Subcutaneous abdominal adipose tissue (tissue), 5 donors: ENCODE measurements around the gene RGS9BP.
A peak's percentile ranks its signal among the peaks of the same experiment; 100 is the strongest.
"Not testable (repeated sequence)": the region's sequence is repeated elsewhere in the genome, so short reads cannot be mapped to it uniquely, and the experiment has no call there.

Source experiments
- H3K27ac ChIP-seq: one replicate; pipeline ENCODE4 v1.7.0; 2013; ENCODE audit warnings: low read depth, mild to moderate bottlenecking, inconsistent platforms, low read length, moderate library complexity
- H3K27me3 ChIP-seq, 5 donors: one replicate each; pipeline ENCODE4 v1.7.0; 2013; ENCODE audit warnings: low read length in 5 of 5, inconsistent platforms in 1 of 5; ENCODE audit not compliant: control insufficient read depth in 5 of 5, insufficient read depth in 4 of 5
- H3K36me3 ChIP-seq, 5 donors: one replicate each; pipeline ENCODE4 v1.7.0; 2013; ENCODE audit warnings: low read length in 5 of 5; ENCODE audit not compliant: control insufficient read depth in 5 of 5, insufficient read depth in 5 of 5
- H3K4me1 ChIP-seq, 5 donors: one replicate each; pipeline ENCODE4 v1.7.0; 2013; ENCODE audit warnings: low read length in 5 of 5, mild to moderate bottlenecking in 3 of 5, moderate library complexity in 1 of 5; ENCODE audit not compliant: control insufficient read depth in 5 of 5, insufficient read depth in 5 of 5
- H3K4me3 ChIP-seq, 5 donors: one replicate each; pipeline ENCODE4 v1.7.0; 2013; ENCODE audit warnings: low read length in 5 of 5, low read depth in 1 of 5
- H3K9ac ChIP-seq, 5 donors: one replicate each; pipeline ENCODE4 v1.7.0; 2013; ENCODE audit warnings: low read length in 5 of 5, mild to moderate bottlenecking in 4 of 5, moderate library complexity in 3 of 5
- H3K9me3 ChIP-seq, 5 donors: one replicate each; pipeline ENCODE4 v1.7.0; 2013; ENCODE audit warnings: low read length in 5 of 5; ENCODE audit not compliant: control insufficient read depth in 5 of 5
- donor health status: healthy.
- donor health status: healthy.
- donor health status: healthy.
- donor health status: healthy.
- donor health status: healthy.

Gene RGS9BP

DNA sequence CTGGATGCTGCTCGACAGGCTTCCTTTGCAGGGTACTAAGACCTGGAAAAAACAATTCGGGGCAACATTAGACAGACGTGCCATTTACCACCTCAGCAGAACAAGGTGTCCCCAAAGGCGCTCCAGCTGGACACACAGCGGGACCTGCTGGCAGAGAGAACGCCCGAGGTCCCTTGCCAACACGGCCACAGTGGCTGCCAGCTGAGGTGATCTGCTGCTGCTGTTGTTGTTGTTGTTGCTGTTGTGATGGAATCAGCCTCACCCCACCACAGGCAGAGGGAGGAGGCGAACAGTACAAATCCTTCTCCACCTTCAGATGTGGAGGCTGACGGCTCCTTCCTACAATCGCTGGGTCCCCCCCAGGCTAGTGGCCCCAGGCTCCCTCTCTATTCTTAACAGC, 25.9 kb upstream of the RGS9BP start:
- no peaks in the 10 kb centered on the region for H3K9me3 ChIP-seq
- H3K27me3 ChIP-seq, result no peaks in the 10 kb centered on the region
- H3K4me3 ChIP-seq, result no peak overlapping the region
- peaks cover 0 to 32% (median 29%) of the 10 kb centered on the region in 5 donors for H3K4me1 ChIP-seq
- no peak overlapping the region for H3K27ac ChIP-seq
- peaks cover 0 to 41% (median 29%) of the 10 kb centered on the region in 5 donors for H3K36me3 ChIP-seq
- no peak overlapping the region for H3K9ac ChIP-seq

DNA sequence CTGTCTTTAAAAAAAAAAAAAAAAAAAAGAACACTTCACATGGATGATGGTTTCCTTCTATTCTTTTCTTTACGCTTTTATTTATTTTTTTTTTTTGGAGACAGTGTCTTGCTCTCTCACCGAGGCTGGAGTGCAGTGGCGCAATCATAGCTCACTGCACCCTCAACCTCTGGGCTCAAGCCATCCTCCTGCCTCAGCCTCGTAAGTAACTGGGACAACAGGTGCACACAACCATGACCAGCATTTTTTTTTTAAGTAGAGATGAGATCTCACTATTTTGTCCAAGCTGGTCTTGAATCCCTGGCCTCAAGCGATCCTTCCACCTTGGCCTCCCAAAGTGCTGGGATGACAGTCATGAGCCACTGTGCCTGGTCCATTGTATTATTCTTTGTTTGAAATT, 25.0 kb upstream of the RGS9BP start:
- H3K27ac ChIP-seq, result peak overlapping the region; percentile 37
- H3K9ac ChIP-seq, result no peak overlapping the region
- H3K27me3 ChIP-seq, result no peaks in the 10 kb centered on the region
- H3K36me3 ChIP-seq, result peaks cover 0 to 48% (median 37%) of the 10 kb centered on the region in 5 donors
- H3K9me3 ChIP-seq, result no peaks in the 10 kb centered on the region
- peaks cover 0 to 32% (median 29%) of the 10 kb centered on the region in 5 donors for H3K4me1 ChIP-seq
- H3K4me3 ChIP-seq, result no peak overlapping the region

GRCh38 chr19:32651729-32652140, 23.9 kb upstream of the RGS9BP start:
- no peaks in the 10 kb centered on the region for H3K9me3 ChIP-seq
- no peak overlapping the region for H3K4me3 ChIP-seq
- peaks cover 0 to 32% (median 29%) of the 10 kb centered on the region in 5 donors for H3K4me1 ChIP-seq
- peak overlapping the region; percentile 60 for H3K27ac ChIP-seq
- H3K36me3 ChIP-seq, result peaks cover 0 to 48% (median 32%) of the 10 kb centered on the region in 5 donors
- no peaks in the 10 kb centered on the region for H3K27me3 ChIP-seq
- H3K9ac ChIP-seq, result no peak overlapping the region

GRCh38 chr19:32652331-32652730, 23.3 kb upstream of the RGS9BP start:
- peaks cover 0 to 32% (median 29%) of the 10 kb centered on the region in 5 donors for H3K4me1 ChIP-seq
- not testable (repeated sequence) for H3K9ac ChIP-seq, H3K9me3 ChIP-seq, H3K4me3 ChIP-seq, H3K27me3 ChIP-seq
- peak overlapping the region; percentile 60 for H3K27ac ChIP-seq
- peaks cover 0 to 42% (median 27%) of the 10 kb centered on the region in 5 donors for H3K36me3 ChIP-seq

DNA sequence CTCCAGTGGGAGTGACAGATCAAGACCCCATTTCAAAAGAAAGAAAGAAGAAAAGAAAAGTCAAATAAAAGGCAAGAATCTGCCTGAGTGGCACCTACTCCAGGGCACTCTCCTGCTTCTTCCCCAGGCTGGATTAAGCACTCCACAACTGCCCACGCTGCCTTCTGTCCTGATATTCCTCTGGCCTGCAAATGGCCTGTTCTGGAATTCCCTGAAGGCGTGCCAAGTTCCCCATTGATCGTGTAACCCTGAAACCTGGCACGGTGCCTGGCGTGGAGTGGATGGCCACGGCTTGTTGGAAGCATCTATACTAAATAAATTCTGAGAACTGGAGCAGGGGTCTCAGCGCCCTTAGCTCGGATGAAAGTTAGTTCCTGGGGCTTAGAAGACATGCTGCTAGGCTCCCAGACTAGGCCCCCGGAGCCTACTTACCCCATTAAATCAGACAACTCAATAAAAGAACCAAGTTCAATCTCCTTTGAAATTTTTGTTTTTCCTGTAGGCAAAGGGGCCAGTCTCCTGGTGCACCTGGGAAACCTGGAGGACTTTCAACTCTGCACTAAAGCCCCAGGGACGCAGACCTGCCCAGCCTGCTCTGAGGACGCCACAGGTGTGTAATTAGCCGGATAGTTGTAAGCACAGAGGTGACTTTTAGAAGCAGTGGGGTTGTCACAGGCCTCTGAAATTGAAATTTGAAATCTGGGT, 22.6 kb upstream of the RGS9BP start:
- no peaks in the 10 kb centered on the region for H3K9me3 ChIP-seq
- no peak overlapping the region for H3K4me3 ChIP-seq
- H3K27me3 ChIP-seq, result no peaks in the 10 kb centered on the region
- peaks cover 0 to 41% (median 25%) of the 10 kb centered on the region in 5 donors for H3K36me3 ChIP-seq
- no peak overlapping the region for H3K9ac ChIP-seq
- H3K27ac ChIP-seq, result peak overlapping the region; percentile 60
- peaks cover 0 to 29% (median 26%) of the 10 kb centered on the region in 5 donors for H3K4me1 ChIP-seq

- no peaks in the 10 kb centered on the region for H3K9me3 ChIP-seq
- H3K36me3 ChIP-seq, result peaks cover 0 to 42% (median 29%) of the 10 kb centered on the region in 5 donors
- H3K4me3 ChIP-seq, result no peak overlapping the region
- H3K9ac ChIP-seq, result no peak overlapping the region
- H3K4me1 ChIP-seq, result peaks cover 0 to 26% (median 24%) of the 10 kb centered on the region in 5 donors
- no peaks in the 10 kb centered on the region for H3K27me3 ChIP-seq
- peak overlapping the region; percentile 40 for H3K27ac ChIP-seq
Measured at GRCh38 chr19:32653599-32653915, 22.1 kb upstream of the RGS9BP start.

- H3K36me3 ChIP-seq, result peaks cover 0 to 35% (median 23%) of the 10 kb centered on the region in 5 donors
Measured at GRCh38 chr19:32656379-32656778, 19.3 kb upstream of the RGS9BP start.

GRCh38 chr19:32658075-32658474, 17.6 kb upstream of the RGS9BP start:
- no peak overlapping the region for H3K4me3 ChIP-seq
- H3K9ac ChIP-seq, result no peak overlapping the region
- no peak overlapping the region for H3K27ac ChIP-seq
- H3K27me3 ChIP-seq, result no peaks in the 10 kb centered on the region
- H3K36me3 ChIP-seq, result peaks cover 0 to 35% (median 23%) of the 10 kb centered on the region in 5 donors
- peaks cover 0 to 15% (median 3%) of the 10 kb centered on the region in 5 donors for H3K4me1 ChIP-seq
- H3K9me3 ChIP-seq, result no peaks in the 10 kb centered on the region

More at GRCh38 chr19:32656379-32656778, 19.3 kb upstream of the RGS9BP start:
- not testable (repeated sequence) for H3K9ac ChIP-seq, H3K27ac ChIP-seq, H3K4me3 ChIP-seq, H3K27me3 ChIP-seq, H3K9me3 ChIP-seq
- peaks cover 0 to 25% (median 20%) of the 10 kb centered on the region in 5 donors for H3K4me1 ChIP-seq

DNA sequence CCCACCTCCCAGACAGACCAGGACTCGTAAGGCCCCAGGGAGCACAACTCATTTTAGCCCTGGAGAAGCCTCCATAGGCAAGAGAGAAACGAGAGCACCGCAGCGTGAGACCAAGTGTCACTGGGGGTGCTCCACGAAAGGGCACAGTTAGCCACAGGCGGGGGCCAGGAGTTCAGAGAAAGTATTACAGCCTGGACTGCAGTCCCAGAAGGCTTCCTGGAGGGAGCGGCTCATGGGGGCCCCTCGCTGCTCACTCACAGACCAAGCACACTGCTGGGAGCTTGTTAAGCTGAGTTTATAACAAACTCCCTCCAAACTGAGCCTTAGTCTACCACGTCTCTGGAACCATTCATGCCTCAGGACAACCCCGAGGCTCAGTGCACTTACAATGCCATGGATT, 17.1 kb upstream of the RGS9BP start:
- Histone ChIP-seq H3K9ac (no peak overlapping the region), H3K9me3 (no peaks in the 10 kb centered on the region), H3K4me1 (peaks cover 0 to 12% (median 0%) of the 10 kb centered on the region in 5 donors), H3K4me3 (no peak overlapping the region), H3K27me3 (no peaks in the 10 kb centered on the region), H3K27ac (no peak overlapping the region), H3K36me3 (peaks cover 0 to 35% (median 23%) of the 10 kb centered on the region in 5 donors)

GRCh38 chr19:32661318-32661717, 14.3 kb upstream of the RGS9BP start:
- Histone ChIP-seq H3K36me3 (peaks cover 0 to 16% (median 10%) of the 10 kb centered on the region in 5 donors), H3K9ac (no peak overlapping the region), H3K27me3 (no peaks in the 10 kb centered on the region), H3K4me3 (no peak overlapping the region), H3K27ac (no peak overlapping the region), H3K9me3 (no peaks in the 10 kb centered on the region), H3K4me1 (peaks cover 0 to 12% (median 0%) of the 10 kb centered on the region in 5 donors)
